Myocyte (in vitro differentiated cells): ENCODE measurements around the gene GNA12. TPM values are rescaled to one million over a fixed set of nuclear protein-coding genes. Genes with fewer than 3 reads are reported as not detected.
"Not testable (repeated sequence)": the region's sequence is repeated elsewhere in the genome, so short reads cannot be mapped to it uniquely, and the experiment has no call there.

Experiments used
- DNase-seq: peaks from one replicate; pipeline ENCODE4 v3.0.0-alpha.2; 2012; ENCODE audit warnings: low read depth
- total RNA-seq: library from RNA; depleted of rRNA; stranded (reverse); fragments of >200 nt; gene quantifications from 2 replicates; pipeline ENCODE4 v1.2.3, GENCODE V29; 2014

GNA12 gene
- total RNA-seq, 1 donor from 2014 or later: 10.2 TPM

- peak; percentile 52 for DNase-seq
Measured at GRCh38 chr7:2680792-2681490, 163.2 kb downstream of the GNA12 start.

GRCh38 chr7:2680256-2680655 lies 163.9 kb downstream of the GNA12 start:
- DNase-seq: no peak

- not testable (repeated sequence) for DNase-seq
Measured at GRCh38 chr7:2679135-2680127, 164.7 kb downstream of the GNA12 start.

GRCh38 chr7:2678454-2678853 lies 165.7 kb downstream of the GNA12 start:
- not testable (repeated sequence) for DNase-seq

Other genes starting within 250 kb of the GNA12 start
- gene TTYH3, start 212.3 kb downstream of the GNA12 start, total RNA-seq: 27.6 and 29.1 TPM in 2 replicates
- 0.11 TPM in 1 of 2 replicates, not detected in the other for gene AMZ1, start 156.1 kb downstream of the GNA12 start, total RNA-seq
- gene CARD11, start 199.6 kb upstream of the GNA12 start, total RNA-seq: not detected in 2 replicates